HL-60/S4 treated with phorbol 12-myristate 13-acetate at 8.2 ng/mL for 4 days and 3 days (cell line): Measurements from ENCODE around the gene LIN28B.
"Not testable (repeated sequence)": the region's sequence is repeated elsewhere in the genome, so short reads cannot be mapped to it uniquely, and the experiment has no call there.

Source experiments
- in situ Hi-C: fragments of 300-500 bp; cut with MboI; formaldehyde crosslinking; loops from 2 replicates; pipeline ENCODE4 v1.15.0; 2022; ENCODE audit warnings: low sequenced_read_pairs

The LIN28B gene, protein sequence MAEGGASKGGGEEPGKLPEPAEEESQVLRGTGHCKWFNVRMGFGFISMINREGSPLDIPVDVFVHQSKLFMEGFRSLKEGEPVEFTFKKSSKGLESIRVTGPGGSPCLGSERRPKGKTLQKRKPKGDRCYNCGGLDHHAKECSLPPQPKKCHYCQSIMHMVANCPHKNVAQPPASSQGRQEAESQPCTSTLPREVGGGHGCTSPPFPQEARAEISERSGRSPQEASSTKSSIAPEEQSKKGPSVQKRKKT

DNA sequence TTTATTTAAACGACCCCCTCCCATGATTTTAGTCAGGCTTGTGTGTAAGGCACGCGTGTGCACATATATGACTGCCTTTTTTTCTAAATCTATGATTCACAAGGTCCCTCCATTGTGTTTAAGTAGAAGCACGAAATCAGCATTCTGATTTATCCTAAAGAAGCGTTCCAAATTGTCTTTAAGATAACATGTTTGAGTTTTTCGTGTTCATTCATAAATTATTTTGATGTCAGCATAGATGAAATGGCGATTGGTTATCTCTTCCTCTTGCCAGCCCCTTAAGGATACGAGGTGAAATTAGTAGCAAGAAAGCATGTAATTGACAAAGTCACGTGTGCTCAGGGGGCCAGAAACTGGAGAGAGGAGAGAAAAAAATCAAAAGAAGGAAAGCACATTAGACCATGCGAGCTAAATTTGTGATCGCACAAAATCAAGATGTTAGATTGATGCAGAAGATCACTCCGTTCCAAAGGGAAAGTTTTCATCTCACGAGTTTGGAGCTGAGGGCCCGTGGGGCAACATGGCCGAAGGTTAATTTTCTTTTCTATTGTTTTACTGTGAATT is at the start of gene LIN28B:
TSS of gene LIN28B (plus strand) at position 377 of the 564 bp plus-strand sequence. CDS start at position 521, 144 bp downstream.
- in situ Hi-C loops = no loop called here

DNA sequence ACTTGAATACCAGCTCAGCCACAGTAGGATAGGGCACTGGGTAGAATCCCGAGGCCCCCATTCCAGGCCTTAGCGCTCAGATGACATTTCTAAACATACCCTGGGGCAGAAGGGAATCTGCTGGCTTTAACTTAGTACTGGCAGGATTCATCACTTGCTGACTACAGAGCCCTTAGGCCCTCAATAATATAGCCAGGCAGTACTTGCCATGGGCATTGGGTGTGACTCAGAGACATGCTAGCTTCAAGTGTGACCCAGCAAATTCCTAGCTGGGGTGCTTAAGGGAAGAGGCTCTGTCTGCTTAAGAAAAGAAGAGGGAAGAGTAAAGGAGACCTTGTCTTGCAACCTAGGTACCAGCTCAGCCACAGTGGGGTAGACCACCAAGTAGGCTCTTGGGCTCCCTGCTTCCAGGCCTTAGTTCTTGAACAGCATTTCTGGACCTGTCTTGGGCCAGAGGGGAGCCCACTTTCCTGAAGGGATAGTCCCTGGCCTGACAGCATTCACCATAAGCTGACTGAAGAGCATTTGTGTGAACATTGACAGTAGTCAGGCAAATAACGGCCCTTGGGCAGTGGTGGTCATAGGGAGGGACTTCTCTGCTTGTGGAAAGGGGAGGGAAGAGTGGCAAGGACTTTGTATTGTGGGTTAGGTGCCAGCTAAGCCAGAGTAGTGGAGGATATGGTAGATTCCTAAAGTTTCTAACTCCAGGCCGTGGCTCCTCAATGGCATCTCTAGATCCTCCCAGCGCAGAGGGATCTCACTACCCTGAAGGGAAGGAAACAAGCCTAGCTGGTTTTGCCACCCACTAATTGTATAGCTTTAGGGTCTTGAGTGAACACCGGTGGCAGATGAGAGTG is 48.6 kb upstream of the LIN28B start:
- in situ Hi-C loops = no loop called here

DNA sequence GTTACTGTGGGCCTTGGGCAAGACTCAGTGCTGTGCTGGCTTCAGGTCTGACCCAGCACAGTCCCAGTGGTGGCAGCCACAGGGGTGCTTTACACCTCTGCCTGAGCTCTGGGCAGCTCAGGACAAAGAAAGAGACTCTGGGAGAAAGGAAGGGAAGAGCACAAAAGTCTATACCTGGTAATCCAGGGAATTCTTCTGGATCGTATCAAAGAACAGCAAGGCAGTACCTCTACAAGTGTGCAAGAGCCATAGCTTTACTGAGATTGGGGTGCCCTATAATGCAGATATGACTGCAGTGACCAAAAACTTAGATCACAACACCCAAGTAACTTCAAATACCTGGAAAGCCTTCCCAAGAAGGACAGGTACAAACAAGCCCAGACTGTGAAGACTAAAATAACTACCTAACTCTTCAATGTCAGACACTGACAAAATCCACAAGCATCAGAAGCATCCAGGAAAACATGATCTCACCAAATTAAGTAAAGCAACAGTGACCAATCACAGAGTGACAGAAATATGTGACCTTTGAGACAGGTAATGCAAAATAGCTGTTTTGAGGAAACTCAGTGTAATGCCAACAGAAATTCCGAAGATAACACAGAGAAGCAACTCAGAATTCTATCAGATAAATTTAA is 47.9 kb upstream of the LIN28B start:
- in situ Hi-C loops = no loop called here

DNA sequence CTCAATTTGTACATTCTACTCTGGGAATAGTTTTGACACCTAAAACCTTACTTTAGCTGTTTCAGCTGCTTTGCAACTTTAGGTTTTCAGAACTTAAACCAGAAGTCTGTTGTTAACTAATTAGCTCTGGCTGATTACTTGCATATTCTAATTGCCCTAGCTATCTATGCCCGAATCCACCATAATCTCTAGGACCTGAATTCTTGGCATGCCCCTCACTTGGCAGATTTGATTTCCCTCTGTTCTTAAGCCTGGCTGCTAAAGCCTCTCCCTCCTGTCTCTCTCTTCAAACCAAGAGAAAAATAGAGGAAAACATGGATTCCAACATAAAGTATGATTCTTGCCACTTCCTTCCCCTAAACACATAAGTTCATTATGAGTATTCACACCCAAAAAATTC is 35.0 kb upstream of the LIN28B start:
- in situ Hi-C loops = no loop called here

DNA sequence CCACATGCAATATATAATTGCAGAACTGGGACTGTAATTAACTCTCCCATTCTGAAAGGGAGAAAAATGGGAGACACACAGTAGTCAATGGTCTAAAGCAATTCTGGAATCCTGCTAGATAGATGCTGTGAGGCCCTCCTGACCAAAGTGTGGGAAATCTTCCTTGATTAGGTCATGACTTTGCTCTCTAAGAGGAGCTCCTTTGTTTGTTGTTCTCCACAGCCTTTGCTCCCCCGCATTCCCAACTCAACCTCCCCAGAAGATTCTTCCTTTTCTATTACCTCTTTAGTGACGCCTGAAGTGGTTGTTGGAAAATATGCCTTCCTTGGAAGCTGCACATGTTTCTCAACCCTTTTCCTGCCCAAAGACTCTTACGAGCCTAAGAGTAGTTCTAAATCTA is 28.8 kb upstream of the LIN28B start:
- in situ Hi-C loops = no loop called here

DNA sequence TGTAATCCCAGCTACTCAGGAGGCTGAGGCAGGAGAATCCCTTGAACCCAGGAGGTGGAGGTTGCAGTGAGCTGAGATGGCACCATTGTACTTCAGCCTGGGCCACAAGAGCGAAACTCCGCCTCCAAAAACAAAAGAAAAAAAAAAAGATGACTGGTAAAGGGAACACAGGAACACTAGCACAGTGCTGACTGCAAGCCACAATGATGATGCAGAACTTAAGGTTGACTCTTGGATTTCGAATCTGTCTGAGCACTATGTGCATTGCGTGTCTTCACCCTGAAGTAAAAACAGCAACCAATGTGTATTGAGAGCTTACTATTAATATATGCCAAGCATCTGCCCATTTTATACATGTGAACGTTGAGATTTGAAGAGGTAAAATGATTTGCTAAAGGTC is 27.6 kb upstream of the LIN28B start:
- in situ Hi-C loops = no loop called here

DNA sequence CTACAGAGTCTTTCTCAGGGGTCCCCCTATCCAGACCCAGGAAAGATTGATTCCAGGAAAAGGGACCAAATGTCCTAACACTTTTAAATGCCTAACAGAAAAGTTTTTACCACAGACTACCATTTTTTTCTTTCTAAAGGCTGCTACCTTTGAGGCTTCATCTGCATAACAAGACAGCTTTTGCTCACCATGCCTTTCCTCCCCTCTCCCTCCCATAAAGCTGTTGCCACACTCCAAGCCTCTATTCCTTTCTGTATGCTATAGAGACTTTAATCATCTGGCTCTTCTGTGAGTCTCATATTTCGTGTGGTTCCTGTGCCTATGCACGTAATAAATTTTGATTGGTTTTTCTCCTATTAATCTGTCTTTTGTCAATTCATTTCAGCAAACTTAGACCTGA is 26.0 kb upstream of the LIN28B start:
- in situ Hi-C loops = no loop called here

DNA sequence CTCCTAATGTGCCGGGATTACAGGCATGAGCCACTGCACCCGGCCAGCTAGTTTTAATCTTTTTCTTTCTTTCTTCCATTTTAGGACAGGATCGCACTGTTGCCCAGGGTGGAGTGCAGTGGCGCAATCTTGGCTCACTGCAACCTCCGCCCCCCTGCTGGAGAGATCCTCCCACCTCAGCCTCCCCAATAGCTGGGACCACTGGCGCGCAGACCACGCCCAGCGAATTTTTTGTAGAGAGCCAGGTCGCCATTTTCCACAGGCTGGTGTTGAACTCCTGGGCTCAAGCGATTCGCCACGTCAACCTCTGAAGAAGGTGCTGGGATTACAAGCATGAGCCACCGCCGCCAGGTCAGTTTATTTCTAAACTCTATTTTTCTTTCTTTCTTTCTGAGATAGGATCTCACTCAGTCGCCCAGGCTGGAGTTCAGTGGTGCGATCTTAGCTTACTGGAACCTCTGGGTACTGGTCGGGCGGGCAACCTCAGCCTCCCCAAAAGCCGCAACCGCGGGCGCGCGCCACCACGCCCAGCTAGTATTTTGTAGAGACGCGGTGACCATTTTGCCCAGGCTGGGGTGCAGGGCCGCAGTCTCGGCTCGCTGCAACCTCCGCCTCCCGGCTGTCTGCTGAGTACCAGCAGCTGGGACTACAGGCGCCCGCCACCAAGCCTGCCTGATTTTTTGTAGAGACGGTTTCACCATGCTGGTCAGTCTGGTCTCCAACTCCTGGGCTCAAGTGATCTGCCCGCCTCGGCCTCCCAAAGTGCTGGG is 20.0 kb upstream of the LIN28B start:
- in situ Hi-C loops = no loop called here

DNA sequence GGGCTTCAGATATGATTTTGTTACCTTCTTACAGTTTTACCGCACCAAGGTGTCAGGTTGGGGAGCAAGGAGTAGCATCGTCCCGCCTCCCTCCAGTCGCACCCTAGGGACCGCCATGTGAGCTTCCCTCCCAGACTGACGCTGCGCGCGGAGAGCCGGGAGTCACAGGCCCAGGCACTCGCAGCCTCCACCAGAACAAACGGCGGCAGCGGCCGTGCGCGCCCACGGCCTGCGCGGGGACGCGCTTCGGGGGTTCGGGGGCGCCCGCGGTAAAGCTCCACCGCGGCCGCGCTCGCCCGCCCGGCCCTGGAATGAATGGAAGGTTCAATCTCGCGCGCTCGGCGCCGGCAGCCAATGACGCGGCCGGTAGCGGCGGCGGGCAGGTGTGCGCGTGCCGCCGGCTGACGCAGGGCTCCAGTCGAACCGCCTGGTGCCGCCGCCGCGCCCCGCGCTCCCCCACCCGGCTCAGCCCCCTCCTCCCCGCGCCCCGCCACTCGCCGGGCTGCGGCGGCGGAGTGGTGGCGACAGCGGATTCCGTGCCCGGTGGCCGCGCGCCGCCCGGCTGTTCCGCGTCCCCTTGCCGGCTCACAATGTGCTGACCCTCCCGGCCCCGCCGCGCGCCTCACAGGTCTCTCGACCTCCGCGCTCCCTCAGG is 16.5 kb upstream of the LIN28B start:
- in situ Hi-C loops = no loop called here

DNA sequence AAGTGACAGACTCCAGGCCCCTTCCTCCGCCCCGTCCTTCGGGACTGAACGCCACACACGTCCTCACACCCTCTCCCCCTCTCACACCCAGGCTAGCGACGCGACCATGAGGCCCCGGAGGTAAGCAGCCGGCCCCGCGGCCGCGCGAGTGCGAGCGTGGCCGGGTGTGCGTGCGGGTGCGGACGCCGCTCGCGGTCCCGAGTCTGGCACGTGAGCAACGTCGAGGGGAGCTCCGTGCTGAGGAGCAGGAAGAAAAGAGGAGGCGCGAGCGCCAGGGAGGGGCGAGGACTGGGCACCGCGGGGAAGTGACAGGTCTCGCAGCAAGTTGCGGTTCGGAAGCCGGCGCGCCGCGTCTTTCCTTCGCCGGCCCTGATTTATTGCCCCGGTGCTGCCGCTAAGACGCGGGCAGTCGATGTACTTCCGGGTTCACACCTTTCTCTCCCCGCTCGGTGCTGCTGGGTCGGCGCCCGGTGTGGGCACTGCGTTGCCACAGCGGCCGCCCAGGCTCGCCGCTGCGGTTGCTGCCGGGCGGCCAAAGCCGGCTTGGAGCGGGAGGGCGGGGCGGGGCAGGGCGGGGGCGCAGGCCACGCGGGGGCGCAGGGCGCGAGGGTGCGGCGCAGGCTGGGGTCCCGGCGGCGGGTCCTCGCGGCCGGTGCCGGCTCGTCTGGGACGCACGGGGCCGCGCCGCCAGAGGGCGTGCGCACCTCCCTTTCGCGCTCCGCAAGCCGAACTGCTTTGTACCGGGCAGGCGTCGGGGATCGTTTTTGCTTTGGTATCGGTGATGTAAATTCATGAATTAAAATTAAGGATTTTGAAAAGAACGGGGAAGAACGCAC is 15.8 kb upstream of the LIN28B start:
- in situ Hi-C loops = no loop called here

DNA sequence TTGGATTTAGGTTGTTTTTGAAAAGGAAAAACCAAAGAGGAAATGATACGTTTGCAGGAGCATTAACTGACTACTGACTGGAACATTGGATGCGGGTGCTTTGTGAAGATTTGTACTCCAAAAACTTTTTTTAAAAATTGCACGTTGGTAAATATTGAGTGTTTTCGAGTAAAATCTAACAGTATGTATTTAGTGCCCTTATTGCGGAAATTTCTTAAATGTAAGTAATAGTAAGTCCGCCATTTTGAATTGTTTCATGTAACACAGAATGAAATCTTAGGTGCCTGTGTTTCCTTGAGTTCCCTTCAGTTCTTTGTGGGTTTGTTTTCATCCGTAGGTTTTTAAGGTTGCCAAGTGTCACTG is 15.2 kb upstream of the LIN28B start:
- in situ Hi-C loops = no loop called here

DNA sequence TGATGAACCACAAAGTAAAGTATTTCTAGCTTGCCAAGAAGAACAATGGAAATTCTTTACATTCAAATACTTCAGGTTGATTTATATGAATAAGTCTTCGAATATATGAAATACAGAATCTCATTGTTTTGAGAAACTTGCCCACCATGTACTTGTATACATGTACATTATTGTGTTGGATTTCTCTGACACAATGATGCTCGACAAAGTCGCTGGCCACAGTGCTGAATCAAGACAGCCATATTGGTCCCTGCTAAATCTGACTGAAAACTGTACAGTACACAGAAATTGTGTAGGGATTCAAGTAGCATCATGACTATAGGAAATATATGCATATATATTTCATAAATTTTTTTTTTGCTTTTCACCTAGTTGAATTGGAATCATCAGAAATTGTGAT is 13.1 kb upstream of the LIN28B start:
- in situ Hi-C loops = no loop called here

DNA sequence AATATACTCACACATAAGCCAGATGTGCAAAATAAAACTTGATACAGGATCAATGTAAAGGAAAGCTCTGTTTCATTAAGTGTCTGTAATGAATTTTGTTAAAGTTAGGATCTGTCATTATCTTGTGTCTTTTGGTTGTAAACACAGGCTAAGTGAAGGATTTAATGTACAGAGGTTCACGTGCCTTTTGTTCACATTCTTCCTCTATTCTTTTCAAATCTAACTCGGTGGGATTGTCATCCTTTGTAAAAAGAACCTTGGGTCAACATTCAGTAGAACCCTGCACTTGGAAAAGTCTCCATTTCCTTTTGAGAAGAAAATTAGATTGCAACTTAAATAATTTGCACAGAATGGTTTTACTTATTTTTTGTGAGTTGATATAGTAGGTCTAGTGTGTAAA is 7.7 kb upstream of the LIN28B start:
- in situ Hi-C loops = no loop called here

DNA sequence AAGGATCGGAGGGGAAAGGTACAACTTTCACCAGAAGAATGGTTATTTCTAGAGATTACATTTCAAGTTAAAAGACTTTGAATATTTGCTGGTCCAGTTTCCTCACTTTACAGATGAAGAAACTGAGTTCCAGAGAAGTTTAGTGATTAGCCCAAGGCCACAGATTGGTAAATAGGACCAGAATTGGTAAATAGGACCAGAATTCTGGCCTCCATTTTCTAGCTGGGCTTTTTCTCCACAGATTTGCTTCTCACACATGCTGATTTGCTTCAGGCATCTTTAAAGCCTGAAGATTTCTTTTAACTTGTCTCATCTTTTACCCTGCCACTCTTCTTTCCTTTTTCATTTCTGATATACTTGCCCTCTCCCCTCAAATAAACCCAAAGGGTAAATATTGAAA is 5.2 kb upstream of the LIN28B start:
- in situ Hi-C loops = no loop called here

DNA sequence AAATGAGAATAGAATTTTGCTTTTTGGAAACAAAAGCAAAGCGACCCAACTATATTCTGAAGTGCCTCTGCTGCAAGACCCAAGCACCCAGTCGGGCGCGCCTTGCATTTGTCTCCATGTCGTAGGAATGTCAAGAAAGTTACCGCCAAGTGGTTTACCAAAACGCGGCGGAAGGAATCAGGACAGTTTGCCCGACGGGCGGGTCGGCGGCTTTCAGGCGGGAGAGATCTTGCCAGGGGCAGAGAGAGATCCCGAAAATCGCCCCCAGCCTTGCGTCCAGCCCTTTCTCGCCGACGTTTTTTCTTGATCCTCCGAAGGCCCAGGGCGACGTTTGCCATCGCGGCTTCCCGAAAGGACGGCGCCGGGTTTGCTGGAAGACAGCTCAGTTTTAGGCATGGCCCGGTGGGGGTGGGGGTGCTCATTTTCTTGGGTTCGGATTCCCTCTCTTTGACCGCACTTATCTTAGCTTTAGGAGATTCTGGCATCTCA is 4.0 kb upstream of the LIN28B start:
- in situ Hi-C loops = no loop called here

DNA sequence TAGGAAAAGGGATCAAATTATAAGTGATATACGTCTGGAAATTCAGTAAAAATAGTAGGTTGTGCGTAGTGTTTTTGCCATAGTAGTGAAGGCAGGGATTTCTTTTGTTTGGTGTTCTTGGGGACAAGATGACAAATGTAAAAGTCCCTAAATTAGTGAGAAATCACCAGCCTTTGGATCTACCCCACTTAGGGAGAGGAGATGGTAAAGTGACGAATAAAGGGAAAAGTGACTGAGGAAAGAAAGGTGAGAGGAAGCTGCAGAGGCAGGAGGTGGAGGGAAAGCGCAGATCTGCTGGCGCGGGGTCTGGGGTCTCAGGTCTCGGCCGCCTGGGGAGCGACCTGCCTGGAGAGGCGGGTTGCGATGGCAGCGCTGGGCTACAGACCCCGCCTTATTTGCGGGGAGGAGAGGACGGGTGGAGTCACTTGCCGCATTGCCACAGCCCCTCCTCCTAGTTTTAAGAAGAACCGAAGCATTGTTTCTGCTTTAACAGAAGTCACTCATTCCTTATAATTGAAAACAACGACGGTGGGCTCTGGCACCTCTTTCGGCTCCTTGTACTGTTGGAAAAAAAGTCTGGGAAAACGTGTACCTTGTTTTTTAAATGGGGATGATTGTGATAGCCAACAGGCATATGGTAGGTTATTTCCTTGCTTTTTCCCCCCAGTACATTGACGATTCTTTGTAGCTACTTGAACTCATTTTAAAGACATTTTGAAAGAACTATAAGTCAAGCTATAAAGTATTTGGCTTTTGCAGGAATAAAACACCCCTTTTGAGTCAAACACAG is 3.3 kb upstream of the LIN28B start:
- in situ Hi-C loops = not testable (repeated sequence)

DNA sequence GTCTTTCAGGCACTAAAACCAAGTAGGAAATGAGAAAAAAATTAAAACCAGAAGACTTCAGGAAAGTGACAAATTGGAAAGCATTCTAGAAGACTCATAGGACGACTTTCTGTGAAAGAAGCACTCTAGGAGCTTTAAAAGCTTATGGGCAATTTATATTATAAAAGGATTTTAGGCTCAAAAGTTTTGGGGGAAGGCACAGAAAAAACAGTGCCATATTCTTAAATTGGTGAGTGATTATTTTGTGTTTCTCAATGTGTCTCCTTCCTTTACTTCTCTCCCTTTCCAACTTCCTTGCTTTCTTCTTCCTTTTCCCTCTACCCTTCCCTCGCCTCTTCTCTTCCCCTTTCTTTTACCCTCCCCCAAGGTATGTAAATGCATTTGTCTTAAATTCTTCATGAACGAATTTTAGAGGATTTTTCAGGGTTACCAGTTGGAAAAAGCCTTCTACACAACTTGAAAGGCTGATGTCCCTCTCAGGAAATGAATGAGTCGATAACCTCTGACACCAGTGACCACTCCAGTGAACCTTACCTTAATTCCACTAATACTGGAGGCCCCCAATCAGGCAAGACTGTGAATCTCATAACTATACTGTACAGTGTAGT is 2.6 kb upstream of the LIN28B start:
- in situ Hi-C loops = no loop called here

DNA sequence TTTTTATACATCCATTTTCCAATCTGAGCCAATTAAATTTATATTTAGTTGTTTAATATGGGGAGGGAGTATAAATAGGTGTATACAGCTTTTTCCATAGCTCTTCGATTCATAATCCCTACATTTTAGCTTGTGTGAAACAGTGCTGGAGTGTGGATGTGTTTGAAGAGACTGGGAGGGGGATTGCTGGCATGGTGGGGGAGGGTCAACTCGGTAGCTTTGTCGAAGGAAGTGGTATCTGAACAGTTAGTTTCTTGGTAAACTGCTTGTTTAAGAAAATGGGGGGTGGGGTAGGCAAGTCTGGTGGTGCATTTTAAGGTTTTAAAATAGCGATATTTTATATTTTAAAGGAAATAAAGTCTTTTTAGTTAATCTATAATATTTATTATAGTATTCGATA is 1.4 kb upstream of the LIN28B start:
- in situ Hi-C loops = no loop called here
